GM12878 (cell line): ENCODE results near the gene CEP63.

Experiments
- BHLHE40 ChIP-seq, 2 experiments: fragments of 450-650 bp in 1 of 2; IDR thresholded peaks; 2 replicates each; pipeline ENCODE4 v1.6.1; 2011 to 2017; ENCODE audit warnings: low read depth in 2 of 2, borderline replicate concordance in 1 of 2, improper control_type of control experiment in 1 of 2, low read length in 1 of 2, mild to moderate bottlenecking in 1 of 2
- CREB1 ChIP-seq: IDR thresholded peaks from 2 replicates; pipeline ENCODE4 v1.6.1; 2012; ENCODE audit warnings: low read depth, mild to moderate bottlenecking, inconsistent platforms
- HDGF ChIP-seq: fragments of 450-650 bp; IDR thresholded peaks from 2 replicates; pipeline ENCODE4 v1.6.1; 2016; ENCODE audit warnings: antibody characterized with exemption
- JUNB ChIP-seq: IDR thresholded peaks from 2 replicates; pipeline ENCODE4 v1.6.1; 2016; ENCODE audit warnings: antibody characterized with exemption, mild to moderate bottlenecking
- NR2C2 ChIP-seq: IDR thresholded peaks from 2 replicates; pipeline ENCODE4 v1.6.1; 2011; ENCODE audit warnings: borderline replicate concordance, low read depth; ENCODE audit not compliant: control insufficient read depth, insufficient read length
- POLR2A ChIP-seq: IDR thresholded peaks from 2 replicates; pipeline ENCODE4 v1.6.1; 2011; ENCODE audit warnings: low read depth, mild to moderate bottlenecking, low read length
- POLR2AphosphoS5 ChIP-seq: IDR thresholded peaks from 2 replicates; pipeline ENCODE4 v1.6.1; 2011; ENCODE audit warnings: mild to moderate bottlenecking, low read length, inconsistent platforms
- RCOR1 ChIP-seq: conservative IDR thresholded peaks from 2 replicates; pipeline ENCODE4 v1.6.1; 2012; ENCODE audit warnings: low read depth, low read length, improper control_type of control experiment
- SMAD5 ChIP-seq: IDR thresholded peaks from 2 replicates; pipeline ENCODE4 v1.6.1; 2016; ENCODE audit warnings: antibody characterized with exemption, low read depth
- SREBF1 ChIP-seq: IDR thresholded peaks from 2 replicates; pipeline ENCODE4 v1.6.1; 2012; ENCODE audit warnings: mild to moderate bottlenecking, low read length
- SUPT20H ChIP-seq: IDR thresholded peaks from 2 replicates; pipeline ENCODE4 v1.6.1; 2011; ENCODE audit warnings: low read depth, mild to moderate bottlenecking, low read length, moderate library complexity, borderline replicate concordance; ENCODE audit not compliant: control insufficient read depth
- ZNF384 ChIP-seq: IDR thresholded peaks from 2 replicates; pipeline ENCODE4 v1.6.1; 2012; ENCODE audit warnings: low read depth, mild to moderate bottlenecking, low read length, improper control_type of control experiment, borderline replicate concordance
- TF ChIP-seq, protein P1 (sequence below), 3 experiments: IDR thresholded peaks in 2 of 3; conservative IDR thresholded peaks in 1 of 3; 2 replicates each; pipeline ENCODE4 v1.5.1; 2011; ENCODE audit warnings: low read depth in 3 of 3, low read length in 3 of 3, mild to moderate bottlenecking in 3 of 3, control low read depth in 2 of 3, moderate library complexity in 2 of 3, inconsistent platforms in 1 of 3, mixed read lengths in 1 of 3; ENCODE audit not compliant: control insufficient read depth in 2 of 3, insufficient read depth in 1 of 3; ENCODE audit errors: extremely low read depth in 1 of 3

DNA sequence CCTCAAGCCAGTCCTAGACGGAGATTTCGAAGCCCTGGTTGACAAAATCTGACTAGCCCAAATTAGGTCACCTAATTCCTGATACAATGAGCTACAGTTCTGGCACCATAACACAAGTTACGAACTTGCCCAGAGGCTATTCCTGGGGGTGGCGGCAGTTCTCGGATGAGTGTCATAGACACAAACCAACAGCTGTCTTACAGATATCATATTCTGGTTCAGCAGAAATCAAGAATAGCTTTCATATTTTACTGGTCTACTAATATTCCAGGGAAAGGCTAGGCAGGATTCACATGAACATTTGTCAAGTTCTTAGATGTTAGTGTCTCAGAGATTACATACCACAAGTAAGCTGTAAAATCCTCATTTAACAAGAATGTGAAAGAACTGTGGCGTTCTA, 8.9 kb upstream of the CEP63 start:
- no peak for TF ChIP-seq POLR2A
- TF ChIP-seq, protein P1, sequence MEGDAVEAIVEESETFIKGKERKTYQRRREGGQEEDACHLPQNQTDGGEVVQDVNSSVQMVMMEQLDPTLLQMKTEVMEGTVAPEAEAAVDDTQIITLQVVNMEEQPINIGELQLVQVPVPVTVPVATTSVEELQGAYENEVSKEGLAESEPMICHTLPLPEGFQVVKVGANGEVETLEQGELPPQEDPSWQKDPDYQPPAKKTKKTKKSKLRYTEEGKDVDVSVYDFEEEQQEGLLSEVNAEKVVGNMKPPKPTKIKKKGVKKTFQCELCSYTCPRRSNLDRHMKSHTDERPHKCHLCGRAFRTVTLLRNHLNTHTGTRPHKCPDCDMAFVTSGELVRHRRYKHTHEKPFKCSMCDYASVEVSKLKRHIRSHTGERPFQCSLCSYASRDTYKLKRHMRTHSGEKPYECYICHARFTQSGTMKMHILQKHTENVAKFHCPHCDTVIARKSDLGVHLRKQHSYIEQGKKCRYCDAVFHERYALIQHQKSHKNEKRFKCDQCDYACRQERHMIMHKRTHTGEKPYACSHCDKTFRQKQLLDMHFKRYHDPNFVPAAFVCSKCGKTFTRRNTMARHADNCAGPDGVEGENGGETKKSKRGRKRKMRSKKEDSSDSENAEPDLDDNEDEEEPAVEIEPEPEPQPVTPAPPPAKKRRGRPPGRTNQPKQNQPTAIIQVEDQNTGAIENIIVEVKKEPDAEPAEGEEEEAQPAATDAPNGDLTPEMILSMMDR (IDR thresholded peaks at IDR 0.05 in 2 of 3, conservative IDR thresholded peaks at IDR 0.05 in 1 of 3; ENCODE audit: control insufficient read depth in 2 of 3, extremely low read depth in 1 of 3, insufficient read depth in 1 of 3, low read depth in 3 of 3, low read length in 3 of 3), result no peak
- TF ChIP-seq JUNB, result no peak
- TF ChIP-seq HDGF, result no peak
- TF ChIP-seq BHLHE40 (IDR thresholded peaks at IDR 0.05; ENCODE audit: borderline replicate concordance in 1 of 2, low read depth in 2 of 2, low read length in 1 of 2), result no peak
- no peak for TF ChIP-seq SMAD5
- TF ChIP-seq SREBF1, result no peak
- no peak for TF ChIP-seq POLR2AphosphoS5
- TF ChIP-seq ZNF384, result no peak
- no peak for TF ChIP-seq NR2C2
- TF ChIP-seq CREB1, result no peak
- no peak for TF ChIP-seq SUPT20H
- no peak for TF ChIP-seq RCOR1
